HEK293 (cell line): ENCODE results near the gene TENT4B.

Source experiments
- MEIS1 ChIP-seq: sonication (generic); formaldehyde crosslinking; IDR thresholded peaks from 2 replicates; pipeline ENCODE4 v1.8.1; 2022; ENCODE audit warnings: missing genetic modification reagents, mild to moderate bottlenecking, borderline replicate concordance
- MYNN ChIP-seq: fragments of 450-650 bp; formaldehyde crosslinking; IDR thresholded peaks from 2 replicates; pipeline ENCODE4 v1.5.1; 2016; ENCODE audit warnings: missing biosample characterization, missing genetic modification characterization, borderline replicate concordance
- PBX3 ChIP-seq: sonication (generic); formaldehyde crosslinking; IDR thresholded peaks from 2 replicates; pipeline ENCODE4 v1.8.1; 2022; ENCODE audit warnings: mild to moderate bottlenecking, moderate library complexity, missing genetic modification reagents
- SP2 ChIP-seq: fragments of 450-650 bp; formaldehyde crosslinking; IDR thresholded peaks from 2 replicates; pipeline ENCODE4 v1.5.1; 2016; ENCODE audit warnings: missing biosample characterization, missing genetic modification characterization
- TCF7L2 ChIP-seq: IDR thresholded peaks from 2 replicates; pipeline ENCODE4 v1.6.1; 2011; ENCODE audit warnings: low read depth, mild to moderate bottlenecking, inconsistent platforms, low read length, moderate library complexity, borderline replicate concordance
- ZBTB49 ChIP-seq: fragments of 450-650 bp; formaldehyde crosslinking; IDR thresholded peaks from 2 replicates; pipeline ENCODE4 v1.5.1; 2016; ENCODE audit warnings: missing biosample characterization, missing genetic modification characterization, low read depth
- ZNF10 ChIP-seq: fragments of 450-650 bp; formaldehyde crosslinking; IDR thresholded peaks from 2 replicates; pipeline ENCODE4 v1.5.1; 2017; ENCODE audit warnings: missing biosample characterization, missing genetic modification characterization
- ZNF335 ChIP-seq: fragments of 450-650 bp; formaldehyde crosslinking; conservative IDR thresholded peaks from 2 replicates; pipeline ENCODE4 v1.5.1; 2016; ENCODE audit warnings: missing biosample characterization, missing genetic modification characterization
- ZNF555 ChIP-seq: fragments of 450-650 bp; formaldehyde crosslinking; conservative IDR thresholded peaks from 2 replicates; pipeline ENCODE4 v1.5.1; 2017; ENCODE audit warnings: missing biosample characterization, mild to moderate bottlenecking, missing genetic modification characterization, inconsistent platforms
- TF ChIP-seq, protein P1 (sequence below): fragments of 450-650 bp; formaldehyde crosslinking; IDR thresholded peaks from 2 replicates; pipeline ENCODE4 v1.5.1; 2016; ENCODE audit warnings: missing biosample characterization, missing genetic modification characterization

- TF ChIP-seq TCF7L2 (no peak), SP2 (tag by site-specific recombination) (no peak), ZNF10 (no peak), ZNF555 (tag by site-specific recombination) (no peak), PBX3 (CRISPR knock-in tag) (no peak), MEIS1 (no peak), ZNF335 (tag by site-specific recombination) (no peak), ZBTB49 (no peak), MYNN (tag by site-specific recombination) (no peak)
- TF ChIP-seq, protein P1, sequence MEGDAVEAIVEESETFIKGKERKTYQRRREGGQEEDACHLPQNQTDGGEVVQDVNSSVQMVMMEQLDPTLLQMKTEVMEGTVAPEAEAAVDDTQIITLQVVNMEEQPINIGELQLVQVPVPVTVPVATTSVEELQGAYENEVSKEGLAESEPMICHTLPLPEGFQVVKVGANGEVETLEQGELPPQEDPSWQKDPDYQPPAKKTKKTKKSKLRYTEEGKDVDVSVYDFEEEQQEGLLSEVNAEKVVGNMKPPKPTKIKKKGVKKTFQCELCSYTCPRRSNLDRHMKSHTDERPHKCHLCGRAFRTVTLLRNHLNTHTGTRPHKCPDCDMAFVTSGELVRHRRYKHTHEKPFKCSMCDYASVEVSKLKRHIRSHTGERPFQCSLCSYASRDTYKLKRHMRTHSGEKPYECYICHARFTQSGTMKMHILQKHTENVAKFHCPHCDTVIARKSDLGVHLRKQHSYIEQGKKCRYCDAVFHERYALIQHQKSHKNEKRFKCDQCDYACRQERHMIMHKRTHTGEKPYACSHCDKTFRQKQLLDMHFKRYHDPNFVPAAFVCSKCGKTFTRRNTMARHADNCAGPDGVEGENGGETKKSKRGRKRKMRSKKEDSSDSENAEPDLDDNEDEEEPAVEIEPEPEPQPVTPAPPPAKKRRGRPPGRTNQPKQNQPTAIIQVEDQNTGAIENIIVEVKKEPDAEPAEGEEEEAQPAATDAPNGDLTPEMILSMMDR = no peak
Observed at GRCh38 chr16:50136399-50136798, 16.7 kb upstream of the TENT4B start.
